Measurements from ENCODE around the gene GNA14.
"Not testable (repeated sequence)": the region's sequence is repeated elsewhere in the genome, so short reads cannot be mapped to it uniquely, and the experiment has no call there.

The GNA14 gene

DNA sequence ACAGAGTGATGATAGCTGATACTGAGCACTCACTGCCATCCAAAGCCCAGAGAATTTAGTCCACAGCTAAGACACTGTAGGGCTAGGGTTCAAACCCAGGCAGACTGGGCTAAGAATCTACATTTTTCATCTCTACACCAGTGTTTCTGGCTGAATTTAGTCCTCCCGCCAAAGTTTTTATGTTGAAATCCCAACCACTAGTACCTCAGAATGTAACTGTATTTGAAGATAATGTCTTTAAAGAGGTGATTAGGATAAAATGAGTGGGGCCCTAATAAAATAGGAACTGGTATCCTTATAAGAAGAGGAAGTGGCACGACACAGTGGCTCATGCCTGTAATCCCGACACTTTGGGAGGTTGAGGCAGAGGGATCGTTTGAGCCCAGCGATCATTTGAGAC is 4.3 kb downstream of the GNA14 start:
- DNase-seq (ENCODE audit: low spot score), result no peak

DNA sequence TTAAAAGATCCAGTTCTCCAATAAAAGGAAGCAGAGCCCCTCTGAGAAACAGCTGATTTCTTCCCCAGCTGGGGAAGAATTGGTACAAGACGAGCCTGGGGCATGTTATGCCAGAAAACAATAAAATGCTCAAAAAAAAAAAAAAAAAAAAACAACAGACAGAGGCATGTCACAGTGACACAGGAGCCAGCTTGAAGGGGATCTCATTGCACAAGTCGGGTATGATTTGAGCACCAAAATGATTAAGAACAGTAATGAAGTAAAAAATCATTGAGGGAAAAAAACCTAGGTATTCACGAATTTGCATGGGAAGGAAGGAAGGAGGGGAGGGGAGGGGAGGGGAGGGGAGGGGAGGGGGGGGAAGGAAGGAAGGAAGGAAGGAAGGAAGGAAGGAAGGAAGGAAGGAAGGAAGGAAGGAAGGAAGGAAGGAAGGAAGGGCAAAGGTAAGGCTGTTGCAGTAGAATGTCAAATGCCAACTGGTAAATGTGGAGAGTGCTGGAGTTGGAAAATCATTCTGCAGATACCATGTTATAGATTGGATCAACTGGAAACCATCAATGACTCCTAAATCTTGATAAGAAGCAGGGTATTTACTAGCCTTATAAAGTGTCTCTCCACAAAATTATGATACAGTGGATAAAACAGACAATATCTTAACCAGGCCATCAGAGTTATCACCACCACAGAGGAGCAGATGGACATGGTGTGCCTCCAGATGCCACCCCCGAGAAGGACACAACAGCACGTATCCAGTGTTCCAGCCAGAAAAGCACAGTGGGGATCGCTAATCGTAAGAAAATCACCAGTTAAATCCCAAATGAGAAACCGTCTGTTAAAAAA is 7.2 kb downstream of the GNA14 start:
- no peak for DNase-seq (ENCODE audit: low spot score)

DNA sequence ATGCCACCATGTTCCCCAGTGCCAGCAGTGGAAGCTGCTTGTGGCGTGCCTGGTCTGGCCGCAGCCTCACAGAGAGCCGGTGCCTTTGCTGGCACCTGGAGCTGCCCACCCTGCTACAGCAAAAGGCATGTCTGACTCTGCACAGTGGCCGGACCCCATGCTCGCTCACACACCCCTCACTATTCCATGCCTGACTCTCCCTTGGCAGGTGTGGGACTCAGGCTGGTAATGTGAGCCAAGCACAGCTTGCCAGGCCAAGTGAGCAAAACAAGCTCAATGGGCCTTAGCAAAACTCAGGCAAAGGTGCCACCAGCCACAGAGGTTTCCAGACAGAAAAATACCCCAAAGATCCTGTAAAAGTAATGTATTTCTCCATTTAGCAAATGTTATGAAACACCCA is 15.5 kb downstream of the GNA14 start:
- no peak for DNase-seq (ENCODE audit: low spot score)

DNA sequence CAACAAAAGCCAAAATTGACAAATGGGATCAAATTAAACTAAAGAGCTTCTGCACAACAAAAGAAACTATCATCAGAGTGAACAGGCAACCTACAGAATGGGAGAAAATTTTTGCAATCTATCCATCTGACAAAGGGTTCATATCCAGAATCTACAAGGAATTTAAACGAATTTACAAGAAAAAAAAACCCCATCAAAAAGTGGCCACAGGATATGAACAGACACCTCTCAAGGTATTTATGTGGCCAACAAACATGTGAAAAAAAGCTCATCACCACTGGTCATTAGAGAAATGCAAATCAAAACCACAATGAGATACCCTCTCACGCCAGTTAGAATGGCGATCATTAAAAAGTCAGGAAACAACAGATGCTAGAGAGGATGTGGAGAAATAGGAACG is 19.3 kb downstream of the GNA14 start:
- DNase-seq (ENCODE audit: low spot score), result not testable (repeated sequence)

DNA sequence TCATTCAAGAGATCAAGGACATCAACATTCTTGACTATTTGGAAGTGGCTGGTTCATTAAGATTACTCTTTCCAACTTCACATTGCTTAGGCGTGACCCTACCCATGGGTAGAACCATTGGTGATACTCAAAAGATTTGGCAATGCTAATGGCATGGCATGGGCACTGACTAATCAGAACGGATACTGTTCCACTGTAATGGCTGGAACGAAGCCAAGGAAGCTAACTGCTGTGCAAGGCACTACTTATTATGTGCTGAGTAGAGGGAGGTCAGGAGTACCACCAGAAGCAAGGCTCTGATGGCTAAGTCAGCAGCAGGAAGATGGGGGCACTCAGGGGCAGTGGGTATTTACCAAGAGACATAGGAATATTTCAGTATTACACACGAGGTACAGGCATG is 31.9 kb downstream of the GNA14 start:
- no peak for DNase-seq (ENCODE audit: low spot score)

DNA sequence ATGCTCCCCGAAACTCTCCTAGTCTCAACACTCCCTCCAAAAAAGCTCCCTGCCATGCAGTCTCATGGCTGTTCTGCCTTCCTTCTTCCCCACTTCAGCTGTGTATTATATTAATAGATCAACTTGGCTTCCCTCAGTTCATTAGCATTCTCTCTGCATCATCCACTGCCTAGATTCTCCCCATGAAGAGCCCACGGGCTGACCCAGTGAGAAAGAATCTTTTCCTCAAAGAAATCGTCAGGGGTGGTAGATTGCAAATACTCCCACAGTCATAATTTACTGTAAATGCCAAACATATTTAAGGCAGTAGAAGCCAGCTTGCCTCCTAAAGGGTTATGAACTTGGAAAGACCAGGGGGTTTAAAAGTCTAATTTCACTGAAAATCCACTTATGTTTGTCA is 33.5 kb downstream of the GNA14 start:
- no peak for DNase-seq (ENCODE audit: low spot score)

DNA sequence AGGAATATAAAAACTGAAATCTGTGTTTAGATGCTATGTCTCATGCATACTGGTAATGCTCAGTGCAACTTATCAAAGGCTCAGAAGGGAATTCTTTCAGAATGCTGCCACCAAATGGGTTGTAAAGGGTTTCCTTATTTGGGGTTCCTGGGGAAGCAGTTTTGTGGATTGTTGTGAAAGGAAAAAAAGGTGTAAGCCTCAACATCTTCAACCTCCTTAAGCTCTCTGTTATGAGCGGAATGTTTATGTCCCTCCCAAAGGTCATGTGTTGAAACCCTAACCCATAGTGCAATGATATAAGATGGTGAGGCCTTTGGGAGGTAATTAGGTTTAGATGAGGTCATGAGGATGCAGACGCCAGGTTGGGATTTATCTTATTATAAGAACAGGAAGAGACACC is 41.6 kb downstream of the GNA14 start:
- no peak for DNase-seq (ENCODE audit: low spot score)

DNA sequence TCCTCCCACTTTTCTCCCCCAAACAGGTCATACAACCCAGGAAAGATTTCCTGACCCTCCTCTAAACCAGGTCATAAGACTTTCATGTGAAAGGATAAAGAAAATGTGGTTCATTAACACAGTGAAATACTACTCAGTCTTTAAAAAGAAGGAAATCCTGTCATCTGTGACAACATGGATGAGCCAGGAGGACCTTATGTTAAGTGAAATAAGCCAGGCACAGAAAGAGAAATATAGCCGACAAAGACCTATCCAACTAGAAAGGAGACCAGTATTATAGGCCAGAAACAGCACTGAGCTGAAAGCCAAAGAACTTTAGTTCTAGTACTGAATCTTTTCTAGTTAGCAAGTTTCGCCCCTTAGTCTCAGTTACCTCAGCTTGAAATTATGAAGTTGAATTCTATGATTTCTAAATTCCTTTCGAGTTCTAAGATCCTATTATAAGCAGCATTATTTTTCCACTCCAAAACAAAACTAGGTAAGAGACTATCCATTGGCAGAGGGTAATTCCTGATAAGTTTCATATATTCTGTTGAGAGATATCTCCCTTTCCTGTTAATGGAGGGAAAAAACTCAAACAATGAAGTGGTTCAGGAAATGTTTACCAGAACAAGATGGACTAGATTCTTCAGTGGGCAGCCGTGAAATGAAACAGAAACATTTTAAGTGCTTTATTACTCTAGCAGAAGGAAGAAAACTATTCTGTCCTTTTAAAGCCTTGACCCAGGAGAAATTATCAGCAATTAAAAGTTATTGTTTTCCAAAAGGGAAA is 42.5 kb downstream of the GNA14 start:
- DNase-seq (ENCODE audit: low spot score), result no peak

DNA sequence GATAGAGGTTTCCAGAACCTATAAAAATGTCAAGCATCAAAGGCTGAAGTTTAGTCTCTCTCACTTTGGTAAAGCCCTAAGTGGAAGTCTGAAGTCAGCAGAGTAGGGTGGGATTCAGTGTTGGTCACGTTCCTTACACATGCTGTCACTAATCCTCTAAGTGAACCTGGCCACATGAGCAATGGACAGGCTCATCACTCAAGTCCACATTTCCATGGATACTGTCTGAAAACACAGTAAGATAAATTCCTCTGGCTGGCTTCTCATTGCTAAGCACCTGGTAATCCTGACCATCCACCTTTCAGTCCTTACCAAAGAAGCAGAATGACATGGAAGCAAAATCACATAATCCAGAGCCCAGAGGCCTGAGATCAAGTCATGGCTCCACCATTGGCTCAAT is 43.8 kb downstream of the GNA14 start:
- DNase-seq (ENCODE audit: low spot score), result no peak

DNA sequence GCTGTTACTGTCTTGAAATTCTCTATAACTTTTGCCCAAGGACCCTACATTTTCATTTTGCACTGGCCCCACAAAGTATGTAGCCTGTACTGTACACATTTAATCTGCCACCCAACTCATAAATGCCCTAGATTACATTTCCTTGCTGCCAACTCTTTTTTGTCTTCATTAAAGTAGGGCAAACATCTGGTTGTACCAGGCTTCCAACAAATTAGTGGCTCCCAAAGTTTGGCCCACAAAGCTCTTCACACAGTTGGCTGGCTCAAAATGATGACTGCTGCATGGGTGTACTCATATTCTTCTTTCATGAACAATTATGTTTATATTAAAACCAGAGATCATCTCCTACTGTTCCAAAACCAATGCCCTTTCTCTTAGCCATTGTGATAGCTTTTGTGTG is 45.3 kb downstream of the GNA14 start:
- no peak for DNase-seq (ENCODE audit: low spot score)

DNA sequence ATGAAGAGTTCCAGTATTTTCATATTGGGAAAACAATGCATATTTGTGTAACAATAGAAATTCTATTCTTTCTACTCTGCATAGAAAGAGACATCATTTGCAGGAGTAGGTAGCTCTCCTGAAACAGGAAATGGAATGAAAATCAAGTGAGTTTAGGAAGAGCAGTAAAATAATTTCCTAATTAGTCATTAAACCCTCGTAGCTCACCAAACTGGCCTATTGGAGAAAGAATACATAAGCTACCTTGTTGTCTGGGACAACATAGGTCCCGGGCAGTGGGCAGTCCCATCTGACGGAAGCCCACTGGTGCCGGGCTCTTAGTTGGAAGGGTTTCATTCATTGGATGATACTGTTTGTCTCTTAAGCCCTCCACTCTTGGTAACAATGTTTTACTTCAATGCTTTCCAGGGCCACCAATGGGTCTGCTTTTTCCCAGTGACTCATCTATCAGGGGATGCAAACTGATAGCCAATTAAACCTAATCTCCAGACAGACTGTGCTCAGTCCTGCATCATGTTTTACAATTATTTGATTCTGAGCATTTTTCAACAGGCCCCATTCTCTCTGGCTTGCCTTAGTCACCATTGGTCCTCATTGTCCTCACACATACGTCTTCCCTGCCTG is 46.5 kb downstream of the GNA14 start:
- DNase-seq (ENCODE audit: low spot score), result no peak

DNA sequence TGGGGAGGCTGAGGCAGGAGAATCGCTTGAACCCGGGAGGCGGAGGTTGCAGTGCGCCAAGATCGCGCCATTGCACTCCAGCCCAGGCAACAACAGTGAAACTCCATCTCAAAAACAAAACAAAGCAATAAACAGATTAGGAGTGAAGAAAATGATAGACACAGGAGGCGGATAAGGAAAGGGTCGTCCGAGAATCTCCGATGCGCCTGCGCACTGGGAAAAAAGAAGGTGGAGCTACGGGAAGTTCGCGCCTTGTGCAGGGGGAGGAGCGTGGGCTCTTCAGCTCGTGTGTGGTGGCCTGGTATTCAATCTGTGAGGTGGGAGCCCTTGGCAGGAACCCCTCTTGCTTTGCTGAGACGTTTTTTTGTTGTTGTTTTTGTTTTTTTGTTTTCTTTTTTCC is 47.3 kb downstream of the GNA14 start:
- no peak for DNase-seq (ENCODE audit: low spot score)

DNA sequence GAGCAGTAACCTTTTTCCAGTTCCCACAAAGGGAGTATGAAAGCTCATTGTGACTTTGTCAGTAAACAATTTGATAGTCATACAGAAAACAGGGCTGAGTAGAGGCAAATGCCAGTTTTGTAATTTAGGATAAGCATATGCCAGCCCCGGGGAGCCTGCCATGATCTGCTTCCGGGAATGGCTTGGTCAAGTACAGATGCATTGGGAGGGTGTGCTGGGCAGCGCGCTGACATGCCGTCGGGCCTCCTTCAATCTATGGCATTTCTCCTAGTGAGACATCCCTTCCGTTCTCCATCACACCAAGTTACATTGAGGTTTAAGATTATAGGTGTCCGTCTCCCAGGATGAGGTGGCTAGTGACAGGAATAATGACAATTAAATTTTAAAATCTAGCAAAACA is 48.6 kb downstream of the GNA14 start:
- no peak for DNase-seq (ENCODE audit: low spot score)

DNA sequence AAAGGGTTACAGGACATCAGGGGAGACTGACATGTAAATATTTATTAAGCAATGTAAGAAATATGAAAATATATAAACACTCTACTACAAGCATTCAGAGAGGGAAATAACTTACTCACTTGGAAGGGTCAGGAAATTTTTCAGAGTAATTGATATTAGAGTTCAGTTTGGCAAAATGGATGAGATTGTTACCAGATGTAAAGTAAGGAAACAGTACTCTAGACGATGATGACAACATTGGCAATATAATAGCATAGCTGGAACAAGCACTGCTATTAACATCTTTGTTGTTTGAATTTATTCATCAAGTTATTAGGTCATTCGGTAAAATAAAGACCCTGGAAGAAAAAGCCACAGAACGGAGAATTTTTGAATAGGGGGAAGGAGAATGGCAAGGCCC is 49.1 kb downstream of the GNA14 start:
- DNase-seq (ENCODE audit: low spot score), result no peak

DNA sequence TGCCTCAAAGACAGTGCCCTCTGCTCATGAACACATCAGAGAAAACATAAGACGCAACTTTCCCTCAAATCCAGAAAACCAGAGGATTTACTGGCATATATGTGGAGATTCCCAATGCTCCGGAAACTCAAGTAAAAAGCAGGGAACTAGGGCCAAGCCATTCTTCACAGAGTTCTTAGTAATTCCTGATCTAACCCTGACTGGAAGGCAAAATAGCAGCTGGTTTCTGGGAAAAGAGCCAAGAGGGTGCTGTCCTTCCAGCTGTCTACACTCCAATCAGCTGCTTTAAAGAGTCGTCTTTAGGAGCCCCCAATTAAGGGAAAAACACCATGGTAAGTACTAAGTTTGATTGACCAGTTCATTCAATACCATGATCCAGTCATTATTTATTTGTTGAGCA is 49.6 kb downstream of the GNA14 start:
- DNase-seq (ENCODE audit: low spot score), result no peak

DNA sequence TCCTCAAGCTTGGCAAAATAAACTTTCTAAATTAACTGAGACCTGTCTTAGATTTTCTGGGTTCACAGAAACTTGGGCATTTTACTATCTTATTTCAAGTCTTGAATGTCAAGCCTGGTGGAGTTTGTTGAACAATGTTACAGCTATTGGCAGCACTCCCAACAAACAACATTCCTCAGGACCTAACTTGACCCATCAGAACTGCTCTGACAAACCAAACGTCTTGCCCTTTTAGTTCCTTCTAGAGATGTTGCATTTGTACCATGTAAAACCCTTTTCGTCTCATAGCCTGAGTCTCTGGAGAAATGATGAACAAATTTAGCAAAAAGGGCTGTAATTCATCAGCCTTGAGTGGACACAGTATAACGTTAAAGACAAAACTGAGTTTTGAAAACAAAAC is 51.1 kb downstream of the GNA14 start:
- DNase-seq (ENCODE audit: low spot score), result no peak

DNA sequence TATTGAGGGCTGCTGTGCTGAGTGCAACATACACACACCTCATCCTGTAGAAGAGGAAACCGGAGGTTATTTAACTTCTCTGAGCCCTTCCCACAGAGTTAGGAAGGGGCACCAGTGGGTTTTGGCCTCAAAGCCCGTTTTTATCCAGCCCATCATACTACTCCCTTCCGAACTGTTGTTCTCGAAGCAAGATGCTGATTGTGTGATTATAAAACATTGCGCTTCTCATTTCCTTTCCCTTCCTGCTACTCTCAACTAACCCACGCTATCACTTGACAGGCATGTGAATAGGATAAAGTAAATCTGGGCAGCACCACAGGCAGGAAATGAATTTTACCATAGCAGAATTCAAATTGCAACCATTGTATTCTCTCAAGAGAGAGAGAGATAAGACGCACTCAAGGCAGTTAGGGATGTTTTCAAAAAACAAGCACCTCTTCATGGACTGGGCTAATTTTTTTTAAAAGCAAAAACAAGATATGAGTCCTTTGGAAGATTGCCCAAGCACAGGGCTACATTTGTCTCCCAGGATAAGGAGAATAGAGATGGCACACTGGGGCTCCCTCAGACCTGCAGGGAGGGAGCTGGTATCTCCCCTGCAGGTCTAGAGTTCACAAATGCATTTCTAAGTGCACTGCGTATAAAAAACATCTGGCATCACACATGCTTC is 52.6 kb downstream of the GNA14 start:
- no peak for DNase-seq (ENCODE audit: low spot score)

DNA sequence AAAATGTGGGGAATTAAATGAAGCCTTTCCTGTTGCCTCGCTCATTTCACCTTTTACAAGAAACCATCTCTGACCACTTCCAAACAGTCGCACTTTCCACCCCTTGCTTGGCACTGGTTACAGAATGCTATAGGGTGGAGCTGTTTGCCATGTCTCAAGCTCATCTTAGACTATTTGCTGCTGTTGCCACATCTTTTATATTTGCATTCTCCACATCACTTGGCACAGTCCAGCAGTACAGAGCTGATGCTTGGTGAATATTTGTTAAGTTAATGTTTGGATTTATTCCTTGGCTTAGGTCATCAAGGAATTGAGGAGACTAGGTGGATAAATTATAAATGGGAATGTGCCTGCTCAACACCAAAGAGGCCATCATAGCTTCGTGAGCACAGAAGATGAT is 53.2 kb downstream of the GNA14 start:
- DNase-seq (ENCODE audit: low spot score), result no peak

DNA sequence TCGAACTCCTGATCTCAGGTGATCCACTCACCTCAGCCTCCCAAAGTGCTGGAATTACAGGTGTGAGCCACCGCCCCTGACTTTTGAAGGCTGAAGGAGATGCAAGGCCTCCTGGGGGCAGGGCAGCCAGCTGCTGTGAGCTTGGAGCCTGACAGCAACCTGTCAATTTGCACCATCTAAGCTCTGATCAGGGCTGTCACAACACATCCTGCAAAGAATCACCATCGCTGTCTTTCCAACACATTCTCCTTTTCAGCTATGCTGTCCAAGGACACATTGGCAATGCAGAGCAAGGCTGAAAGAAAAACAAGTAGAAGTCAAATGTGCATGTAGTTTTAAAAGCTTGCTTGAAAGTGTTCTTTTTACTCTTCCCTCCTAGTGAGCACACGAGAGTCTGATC is 54.6 kb downstream of the GNA14 start:
- no peak for DNase-seq (ENCODE audit: low spot score)

DNA sequence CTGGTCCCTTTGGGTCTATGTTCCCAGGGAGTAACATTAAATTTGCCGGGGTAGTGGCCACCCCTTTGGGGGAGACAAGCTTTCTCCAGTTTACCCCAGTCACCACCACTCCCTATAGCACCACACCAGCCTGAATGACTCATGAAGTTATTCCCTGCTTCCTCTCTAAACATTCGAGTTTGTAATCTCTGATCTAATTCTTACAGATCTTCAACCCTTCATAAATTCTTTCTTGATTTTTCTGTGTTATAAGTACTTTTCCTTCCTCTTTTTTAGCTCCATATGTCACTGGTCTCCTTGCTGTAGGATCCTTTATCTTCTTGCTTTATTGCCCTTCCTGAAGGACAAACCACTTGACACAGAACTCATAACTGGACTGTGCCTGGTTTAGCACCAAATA is 55.6 kb downstream of the GNA14 start:
- DNase-seq (ENCODE audit: low spot score), result no peak

DNA sequence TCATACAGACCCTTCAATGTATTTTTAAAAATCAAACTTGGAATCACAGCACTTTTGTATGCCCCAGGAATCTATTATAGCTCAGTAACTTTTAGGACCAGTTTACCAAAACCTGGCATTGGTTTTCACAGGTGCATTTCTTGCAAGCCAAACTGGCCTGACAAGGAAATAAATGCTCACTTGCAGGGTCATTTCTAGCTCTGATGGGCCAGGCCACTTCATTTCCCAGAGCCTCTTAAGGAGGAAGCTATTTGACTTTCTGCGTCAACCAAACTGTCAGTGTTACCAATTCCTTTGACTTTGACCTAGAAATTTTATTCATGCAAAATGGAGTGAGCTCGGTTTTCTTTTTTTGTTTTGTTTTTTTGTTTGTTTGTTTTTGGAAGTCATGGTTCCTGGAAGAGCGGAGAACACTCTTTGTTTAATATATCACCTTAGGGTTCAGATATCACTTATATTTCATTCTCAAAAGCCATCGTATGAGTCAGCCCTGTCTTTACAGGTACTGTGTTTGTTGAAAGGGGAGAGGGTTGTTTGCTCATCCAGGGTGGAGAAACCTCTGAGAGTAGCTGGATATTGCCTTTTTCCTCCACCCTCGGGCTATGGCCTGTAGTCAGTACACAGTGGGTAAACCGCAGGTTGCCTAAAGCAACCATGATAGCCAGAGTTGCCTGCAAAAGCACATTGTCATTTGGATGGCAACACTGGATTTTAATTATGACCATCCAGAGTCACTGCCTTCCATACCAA is 58.9 kb downstream of the GNA14 start:
- no peak for DNase-seq (ENCODE audit: low spot score)

All from AG08396 (cell line).